H1 (cell line): Measurements from ENCODE around the gene ENTPD8. TPM values are rescaled to one million over a fixed set of nuclear protein-coding genes. Genes with fewer than 3 reads are reported as not detected.

Experiments used
- CTCF ChIA-PET: fragments of 300-600 bp; sonication (Branson Sonifier 250); formaldehyde crosslinking; loops from one replicate; lab custom pipeline; 2021; ENCODE audit not compliant: partially characterized antibody; lab: Charles Lee
- POLR2A ChIA-PET: fragments of 300-600 bp; sonication (Branson Sonifier 250); formaldehyde crosslinking; loops from one replicate; lab custom pipeline; 2021; ENCODE audit warnings: inconsistent platforms; ENCODE audit not compliant: partially characterized antibody; lab: Charles Lee
- DNase-seq, 2 experiments: peaks; one replicate each; pipeline versions ENCODE4 v3.0.0 to v3.0.0-alpha.2; 2010 to 2022; ENCODE audit warnings: low spot score in 2 of 2, low read depth in 1 of 2, mixed read lengths in 1 of 2
- FAIRE-seq: peaks from 2 replicates; lab custom pipeline; 2011; peaks lifted over from hg19 to GRCh38; lab: Jason Lieb, UNC
- H2AFZ ChIP-seq: 2 replicates; pipeline ENCODE4 v1.8.1; 2012; ENCODE audit warnings: low read length, inconsistent platforms
- H2AK5ac ChIP-seq: 2 replicates; pipeline ENCODE4 v1.6.1; 2013; ENCODE audit warnings: low read depth, low read length
- H2BK120ac ChIP-seq: replicated peaks from 2 replicates; pipeline ENCODE3; 2013; ENCODE audit warnings: low read depth, low read length, inconsistent platforms
- H2BK12ac ChIP-seq: 2 replicates; pipeline ENCODE4 v1.6.1; 2013; ENCODE audit warnings: low read depth, low read length
- H2BK15ac ChIP-seq: 2 replicates; pipeline ENCODE4 v1.6.1; 2013; ENCODE audit warnings: low read length
- H2BK20ac ChIP-seq: 2 replicates; pipeline ENCODE4 v1.6.1; 2013; ENCODE audit warnings: low read length
- H2BK5ac ChIP-seq: 2 replicates; pipeline ENCODE4 v1.6.1; 2013; ENCODE audit warnings: low read depth, low read length
- H3K14ac ChIP-seq: 2 replicates; pipeline ENCODE4 v1.6.1; 2013; ENCODE audit warnings: inconsistent platforms; ENCODE audit not compliant: insufficient read length
- H3K18ac ChIP-seq: 2 replicates; pipeline ENCODE4 v1.6.1; 2013; ENCODE audit warnings: low read length; ENCODE audit errors: extremely low read depth
- H3K23ac ChIP-seq: 2 replicates; pipeline ENCODE4 v1.6.1; 2013; ENCODE audit warnings: inconsistent platforms; ENCODE audit not compliant: insufficient read length
- H3K23me2 ChIP-seq: 2 replicates; pipeline ENCODE4 v1.6.1; 2013; ENCODE audit warnings: low read depth, low read length
- H3K27ac ChIP-seq: 2 replicates; pipeline ENCODE4 v1.6.1; 2011; ENCODE audit warnings: low read depth, low read length, inconsistent platforms
- H3K27me3 ChIP-seq, 4 experiments: replicated peaks in 1 of 4; 1 replicate in 1 of 4; 2 replicates in 3 of 4; pipeline versions ENCODE4 v1.6.1 to v1.8.1; 2011 to 2013; ENCODE audit warnings: low read length in 3 of 4, mild to moderate bottlenecking in 3 of 4, inconsistent platforms in 2 of 4, mixed read lengths in 2 of 4, moderate library complexity in 1 of 4; ENCODE audit not compliant: control insufficient read depth in 3 of 4, insufficient read depth in 3 of 4; ENCODE audit errors: extremely low read depth in 1 of 4
- H3K36me3 ChIP-seq, 4 experiments: 2 replicates each; pipeline versions ENCODE4 v1.6.1 to v1.8.1; 2011 to 2013; ENCODE audit warnings: mild to moderate bottlenecking in 4 of 4, low read length in 3 of 4, moderate library complexity in 2 of 4, control low read depth in 1 of 4, inconsistent platforms in 1 of 4; ENCODE audit not compliant: insufficient read depth in 4 of 4, control insufficient read depth in 2 of 4
- H3K4ac ChIP-seq: replicated peaks from 2 replicates; pipeline ENCODE3; 2013; ENCODE audit warnings: low read length, low read depth, mixed read lengths, inconsistent platforms; ENCODE audit not compliant: insufficient read length
- H3K4me1 ChIP-seq, 4 experiments: replicated peaks in 1 of 4; 1 replicate in 1 of 4; 2 replicates in 3 of 4; pipeline versions ENCODE4 v1.6.1 to v1.8.1; 2011 to 2013; ENCODE audit warnings: low read length in 3 of 4, inconsistent platforms in 2 of 4, mixed read lengths in 1 of 4; ENCODE audit not compliant: insufficient read depth in 4 of 4, control insufficient read depth in 3 of 4
- H3K4me2 ChIP-seq, 2 experiments: 2 replicates each; pipeline versions ENCODE4 v1.6.1 to v1.8.1; 2011 to 2013; ENCODE audit warnings: low read depth in 2 of 2, low read length in 2 of 2, control low read depth in 1 of 2, inconsistent platforms in 1 of 2, mild to moderate bottlenecking in 1 of 2; ENCODE audit not compliant: insufficient read depth in 1 of 2
- H3K4me3 ChIP-seq, 4 experiments: fragments of 200-600, 300-600 bp in 1 of 4; sonication (generic), shearing (Covaris generic), sonication (Bioruptor Twin) in 1 of 4; 2 replicates each; pipeline versions ENCODE4 v1.5.1 to v1.8.1; 2011 to 2016; ENCODE audit warnings: low read length in 4 of 4, low read depth in 3 of 4, control low read depth in 2 of 4, inconsistent platforms in 2 of 4, mild to moderate bottlenecking in 2 of 4, mixed read lengths in 1 of 4, moderate library complexity in 1 of 4; ENCODE audit not compliant: insufficient read depth in 2 of 4; ENCODE audit errors: extremely low read depth in 1 of 4
- H3K56ac ChIP-seq: replicated peaks from 2 replicates; pipeline ENCODE3; 2013; ENCODE audit warnings: low read depth, mild to moderate bottlenecking, mixed read lengths, low read length, inconsistent platforms; ENCODE audit not compliant: insufficient read length
- H3K79me1 ChIP-seq: 2 replicates; pipeline ENCODE4 v1.6.1; 2013; ENCODE audit warnings: low read depth, low read length, control low read depth
- H3K79me2 ChIP-seq, 2 experiments: 2 replicates each; pipeline versions ENCODE4 v1.6.1 to v1.8.1; 2012 to 2013; ENCODE audit warnings: low read length in 2 of 2, mild to moderate bottlenecking in 2 of 2, inconsistent platforms in 1 of 2; ENCODE audit not compliant: insufficient read depth in 2 of 2, control insufficient read depth in 1 of 2
- H3K9ac ChIP-seq, 4 experiments: replicated peaks in 1 of 4; 1 replicate in 1 of 4; 2 replicates in 3 of 4; pipeline versions ENCODE4 v1.6.1 to v1.8.1; 2011 to 2013; ENCODE audit warnings: low read depth in 3 of 4, low read length in 3 of 4, control low read depth in 2 of 4, mild to moderate bottlenecking in 2 of 4, moderate library complexity in 2 of 4, inconsistent platforms in 1 of 4; ENCODE audit errors: extremely low read depth in 1 of 4
- H3K9me3 ChIP-seq, 2 experiments: 2 replicates each; pipeline versions ENCODE4 v1.6.1 to v1.8.1; 2012 to 2013; ENCODE audit warnings: mild to moderate bottlenecking in 2 of 2, moderate library complexity in 2 of 2, control low read depth in 1 of 2, inconsistent platforms in 1 of 2, low read depth in 1 of 2, low read length in 1 of 2, mixed read lengths in 1 of 2; ENCODE audit not compliant: insufficient read depth in 2 of 2
- H4K20me1 ChIP-seq, 2 experiments: replicated peaks in 1 of 2; 2 replicates each; pipeline versions ENCODE3 to v1.8.1; 2011 to 2013; ENCODE audit warnings: inconsistent platforms in 2 of 2, low read length in 2 of 2, mild to moderate bottlenecking in 1 of 2; ENCODE audit not compliant: insufficient read depth in 2 of 2, control insufficient read depth in 1 of 2
- H4K5ac ChIP-seq: 2 replicates; pipeline ENCODE4 v1.6.1; 2013; ENCODE audit warnings: low read length, low read depth, mixed read lengths, inconsistent platforms; ENCODE audit not compliant: insufficient read length
- H4K8ac ChIP-seq: 2 replicates; pipeline ENCODE4 v1.8.0; 2013; ENCODE audit warnings: mild to moderate bottlenecking, moderate library complexity, low read length, inconsistent platforms; ENCODE audit not compliant: insufficient read depth; ENCODE audit errors: extremely low read depth
- H4K91ac ChIP-seq: replicated peaks from 2 replicates; pipeline ENCODE3; 2013; ENCODE audit warnings: low read length, mixed read lengths, inconsistent platforms; ENCODE audit not compliant: insufficient read length
- CHD2 ChIP-seq: IDR thresholded peaks from 2 replicates; pipeline ENCODE4 v1.6.1; 2012; ENCODE audit warnings: low read length, improper control_type of control experiment
- EP300 ChIP-seq, 2 experiments: IDR thresholded peaks; 1 replicate in 1 of 2; 2 replicates in 1 of 2; pipeline ENCODE4 v1.6.1; 2011 to 2012; ENCODE audit warnings: low read depth in 2 of 2, low read length in 2 of 2, mild to moderate bottlenecking in 2 of 2, borderline replicate concordance in 1 of 2, inconsistent platforms in 1 of 2, moderate library complexity in 1 of 2
- WGBS, 2 experiments: shearing (Covaris generic) in 1 of 2; methylation state at CpG; one replicate each; pipeline versions ENCODE4 v1.1.6 to v1.1.7; 2013 to 2015; ENCODE audit warnings: low lambda C conversion rate in 2 of 2, mixed read lengths in 2 of 2, inconsistent platforms in 1 of 2, low coverage in 1 of 2, missing lambda C conversion rate in 1 of 2; ENCODE audit not compliant: insufficient replicate concordance in 2 of 2, insufficient coverage in 1 of 2, insufficient read length in 1 of 2; ENCODE audit errors: extremely low coverage in 1 of 2, missing lambda C conversion rate in 1 of 2; 5-methylcytosine and 5-hydroxymethylcytosine counted together
- polyA plus RNA-seq, 7 experiments: library from polyadenylated mRNA; depleted of rRNA in 3 of 7; stranded (reverse) in 5 of 7; unstranded in 2 of 7; fragments of >200 nt in 5 of 7; fragments of 200-250 nt in 2 of 7; gene quantifications; 1 replicate in 5 of 7; 2 replicates in 1 of 7; 4 replicates in 1 of 7; pipeline versions ENCODE4 v1.2.1 to v1.2.3, GENCODE V29; 2011 to 2013; ENCODE audit warnings: missing spikeins in 2 of 7, mixed read lengths in 2 of 7
- total RNA-seq: library from RNA; stranded (reverse); fragmentation: NEBNext Ultra II Directional; extraction: Animal tissue kit (Norgen Biotek cat#: 25700); gene quantifications from 2 replicates; pipeline ENCODE4 v1.2.1, GENCODE V29; 2021

ENTPD8 gene
- total and polyA plus RNA-seq, 2 of the 8 experiments (the other 6 are each of a cell fraction or from before 2014, with no cell fraction given): 0.48 to 0.51 TPM

GRCh38 chr9:137429546-137429890, 11.6 kb downstream of the ENTPD8 start:
- Histone ChIP-seq H2BK120ac (no peak overlapping the region), H4K20me1 (peaks cover 0 to 1% of the 10 kb centered on the region in 2 experiments)
- TF ChIP-seq CHD2 (no peak), EP300 (IDR thresholded peaks at IDR 0.05; ENCODE audit: borderline replicate concordance in 1 of 2, low read depth in 2 of 2, low read length in 2 of 2) (no peak)
- TF ChIP-seq, all 59 proteins: peak for 0
- H4K5ac ChIP-seq: no peak overlapping the region
- no peaks in the 10 kb centered on the region for H3K79me2 ChIP-seq
- no peak overlapping the region for H4K8ac ChIP-seq
- WGBS, 2 experiments: 88% methylated on average over 4 of the region's 14 CpGs; no CpG with 5 or more reads in 1 of the 2 experiments
- no peaks in the 10 kb centered on the region for H3K9me3 ChIP-seq
- no peak overlapping the region for H2AFZ ChIP-seq
- no peak overlapping the region for H2BK12ac ChIP-seq
- H2BK5ac ChIP-seq: no peak overlapping the region
- H3K4me1 ChIP-seq: peaks cover 0 to 3% (median 0%) of the 10 kb centered on the region in 4 experiments; a peak in 2 of 7 replicates
- H3K14ac ChIP-seq: no peak overlapping the region
- H3K4ac ChIP-seq: no peak overlapping the region
- H3K27ac ChIP-seq: no peak overlapping the region
- peaks cover 0 to 3% (median 0%) of the 10 kb centered on the region in 4 experiments; a peak in 2 of 7 replicates for H3K27me3 ChIP-seq
- H3K4me3 ChIP-seq: no peak overlapping the region
- H3K9ac ChIP-seq: no peak overlapping the region
- no peak overlapping the region for H3K23ac ChIP-seq
- H2BK20ac ChIP-seq: no peak overlapping the region
- no peaks in the 10 kb centered on the region for H3K36me3 ChIP-seq
- no peak overlapping the region for H3K18ac ChIP-seq
- H3K79me1 ChIP-seq: no peaks in the 10 kb centered on the region
- H4K91ac ChIP-seq: no peak overlapping the region
- H3K56ac ChIP-seq: no peak overlapping the region
- CTCF ChIA-PET: interaction anchor here (1.2 kb wide), 1 partner anchor 25 kb away, joined by 3 read pairs; no protein-coding TSS in a partner anchor
- no peaks in the 10 kb centered on the region for H3K23me2 ChIP-seq
- DNase-seq: no peak
- POLR2A ChIA-PET: interaction anchor here (0.6 to 2.5 kb wide), 4 partner anchors 13 to 189 kb away, joined by 4 to 6 read pairs (median 5); partner anchors contain the start of gene TUBB4B
- no peak for FAIRE-seq
- H2AK5ac ChIP-seq: no peak overlapping the region
- H3K4me2 ChIP-seq: no peak overlapping the region
- no peak overlapping the region for H2BK15ac ChIP-seq
